GM19397 (cell line): ENCODE results near the gene ENOX1.

ENCODE experiments used
- ATAC-seq: cut with Tn5 transposase; IDR thresholded peaks from one replicate; pipeline ENCODE4 v1.9.1; 2021; ENCODE audit warnings: mild to moderate bottlenecking, moderate library complexity; ENCODE audit not compliant: unreplicated experiment

The ENOX1 gene

DNA sequence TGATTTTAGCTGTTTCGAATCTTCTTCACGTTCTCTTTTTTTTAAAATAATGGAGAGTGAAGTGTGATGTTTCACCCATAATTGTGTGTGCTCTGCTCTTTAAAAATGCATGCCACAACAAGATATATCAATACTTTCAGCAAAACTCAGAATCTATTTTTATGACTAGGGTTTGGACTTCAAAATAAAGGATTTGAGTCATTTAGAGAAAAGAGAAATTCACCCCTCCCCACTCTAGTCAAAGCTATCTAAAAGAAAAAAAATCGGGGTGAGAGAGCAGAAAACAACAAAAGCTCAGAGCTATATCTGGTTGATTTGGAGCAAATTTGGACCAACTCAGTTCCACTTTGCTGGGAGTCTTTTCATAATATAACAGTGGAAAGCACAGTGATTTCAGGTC is 518.9 kb downstream of the ENOX1 start:
- no peak for ATAC-seq

GRCh38 chr13:43266936-43267615 is 519.7 kb downstream of the ENOX1 start:
- no peak for ATAC-seq

GRCh38 chr13:43265028-43265427 is 521.7 kb downstream of the ENOX1 start:
- no peak for ATAC-seq

GRCh38 chr13:43264458-43264857 is 522.3 kb downstream of the ENOX1 start:
- ATAC-seq = no peak

GRCh38 chr13:43263047-43263446 is 523.7 kb downstream of the ENOX1 start:
- ATAC-seq = no peak

GRCh38 chr13:43260999-43261398 is 525.8 kb downstream of the ENOX1 start:
- no peak for ATAC-seq

DNA sequence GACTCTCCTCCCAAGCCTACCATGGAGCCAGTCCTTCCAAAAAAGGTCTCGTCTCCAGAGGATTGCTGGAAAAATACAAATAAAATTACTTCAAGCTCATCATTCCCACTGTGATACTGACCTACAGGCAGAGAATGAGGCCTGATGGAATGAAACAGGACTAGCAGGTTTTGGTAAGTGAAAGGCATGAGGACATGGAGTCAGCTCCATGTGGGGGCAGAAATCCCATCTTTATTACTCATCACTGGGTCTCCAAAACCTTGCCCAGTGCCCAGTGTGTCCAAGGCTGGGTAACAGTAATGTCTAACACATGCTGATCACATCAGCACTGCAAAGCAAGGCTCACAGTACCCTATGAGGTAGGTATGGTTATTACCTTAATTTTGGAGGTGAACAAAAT is 528.0 kb downstream of the ENOX1 start:
- ATAC-seq = no peak

DNA sequence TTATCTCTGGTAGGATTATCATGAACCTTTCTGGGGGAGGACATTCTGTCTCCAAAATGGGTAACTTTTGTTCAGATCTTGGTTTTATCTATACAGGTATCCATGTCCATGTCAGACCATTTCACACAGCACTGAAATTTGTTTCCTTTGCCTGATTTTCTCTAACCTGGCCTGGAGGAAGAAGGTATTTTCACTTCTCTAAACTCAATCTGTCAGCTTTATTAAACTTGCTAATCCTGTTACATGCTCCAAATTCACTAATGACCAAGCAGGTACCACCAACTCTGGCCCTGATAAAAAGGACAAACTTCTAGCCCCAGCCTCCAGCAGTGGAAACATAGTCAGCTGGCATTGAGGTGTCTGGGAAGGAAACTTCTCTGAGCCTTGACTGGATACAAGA is 529.0 kb downstream of the ENOX1 start:
- no peak for ATAC-seq

DNA sequence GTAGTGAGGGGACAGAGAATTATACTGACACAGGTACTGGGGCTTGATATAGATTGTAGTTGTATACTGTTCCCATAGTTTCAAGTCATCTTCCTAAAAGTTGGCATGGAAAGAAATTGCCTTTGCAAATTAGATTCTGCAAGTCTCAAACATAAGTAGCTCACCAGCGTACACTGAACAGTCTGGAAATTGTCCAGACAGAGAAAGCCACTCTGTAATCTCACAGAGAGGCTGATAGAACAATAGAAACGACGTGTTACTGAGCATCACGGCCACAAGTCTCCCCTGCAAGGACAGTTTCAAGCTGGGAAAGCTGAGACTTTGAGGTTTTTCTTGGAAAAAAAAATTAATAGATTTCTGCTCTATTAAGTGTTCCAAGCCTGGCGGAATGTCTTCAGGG is 534.8 kb downstream of the ENOX1 start:
- ATAC-seq = no peak

- ATAC-seq = no peak
Observed at GRCh38 chr13:43246382-43246781, 540.4 kb downstream of the ENOX1 start.

GRCh38 chr13:43245374-43245964 is 541.3 kb downstream of the ENOX1 start:
- ATAC-seq = no peak

DNA sequence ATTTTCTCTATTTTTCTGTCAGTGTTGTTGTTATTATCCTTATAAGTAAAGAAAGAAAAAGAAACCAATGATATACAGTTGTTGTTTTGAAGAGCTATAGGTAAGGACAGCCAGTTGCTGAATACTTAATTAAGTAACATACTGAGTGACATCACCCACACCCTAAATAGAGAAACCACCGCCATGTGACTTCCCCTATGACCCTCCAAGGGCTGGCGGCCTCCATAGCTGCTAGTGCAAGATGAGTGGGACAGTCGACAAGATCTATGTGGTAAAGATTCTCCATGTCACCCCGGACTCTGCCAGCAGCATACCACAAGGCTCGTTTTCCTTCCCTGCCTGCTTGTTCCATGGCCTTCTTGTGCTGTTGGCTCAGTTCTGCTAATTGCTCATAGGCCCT is 542.3 kb downstream of the ENOX1 start:
- ATAC-seq = no peak

- ATAC-seq = no peak
Observed at GRCh38 chr13:43243711-43244110, 543.1 kb downstream of the ENOX1 start.

GRCh38 chr13:43242040-43242439 is 544.7 kb downstream of the ENOX1 start:
- ATAC-seq = no peak

DNA sequence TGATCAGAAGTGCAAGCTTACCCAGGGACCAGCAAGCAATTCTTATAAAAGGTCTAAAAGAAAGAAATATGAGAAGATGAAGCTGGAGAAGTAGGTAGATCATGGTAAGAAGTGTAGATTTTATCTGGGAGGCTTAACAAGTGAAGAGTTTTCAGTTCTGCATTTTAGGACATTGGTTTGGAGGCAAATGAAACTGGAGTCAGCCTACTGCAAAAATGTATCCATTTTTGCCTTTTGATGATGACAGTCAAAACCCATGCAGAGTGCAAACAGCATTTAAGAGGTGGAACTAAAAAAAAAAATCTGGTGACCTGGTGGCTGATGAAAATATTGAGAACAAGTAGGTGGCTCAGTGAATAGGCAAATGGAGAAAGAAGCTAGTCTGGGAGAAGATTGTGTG is 546.5 kb downstream of the ENOX1 start:
- no peak for ATAC-seq

- ATAC-seq = no peak
Observed at GRCh38 chr13:43239275-43239840, 547.4 kb downstream of the ENOX1 start.

- no peak for ATAC-seq
Observed at GRCh38 chr13:43238341-43239083, 548.3 kb downstream of the ENOX1 start.

GRCh38 chr13:43237616-43238015 is 549.2 kb downstream of the ENOX1 start:
- ATAC-seq = no peak

DNA sequence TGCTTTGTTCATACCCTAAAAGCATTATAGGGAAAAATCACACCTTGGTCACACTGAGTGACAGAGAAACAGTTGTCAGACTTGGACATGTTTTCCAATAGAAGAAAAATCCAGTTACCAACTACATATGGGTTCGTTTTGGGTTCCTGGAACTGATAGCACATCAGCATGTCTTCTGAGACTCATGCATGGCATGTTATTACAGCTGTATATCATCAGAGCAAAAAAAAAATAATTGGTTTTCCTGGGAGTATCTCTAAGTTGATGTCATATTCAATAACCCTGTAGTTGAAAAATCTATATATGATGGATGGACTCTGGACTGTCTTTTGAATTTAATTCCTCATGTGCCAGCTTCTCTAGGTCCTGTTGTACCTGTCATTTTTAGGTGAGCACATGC is 551.7 kb downstream of the ENOX1 start:
- no peak for ATAC-seq

DNA sequence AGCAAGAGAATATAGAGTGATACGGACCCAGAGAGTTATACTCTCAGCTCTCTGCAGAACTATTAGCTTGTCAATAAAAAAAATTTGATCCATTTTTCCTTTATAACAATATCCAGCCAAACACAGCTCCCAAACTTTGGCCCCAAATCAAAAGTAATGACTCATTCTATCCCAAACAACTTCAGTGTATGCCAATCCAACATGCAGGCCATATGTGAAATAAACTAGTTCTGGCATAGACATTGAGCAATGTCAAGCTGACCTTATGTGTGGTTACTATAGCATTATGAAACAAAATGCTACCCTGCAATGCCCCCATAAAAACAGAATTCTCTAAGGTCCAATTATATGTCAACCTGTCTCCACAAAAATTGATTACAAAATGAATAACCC is 553.9 kb downstream of the ENOX1 start:
- no peak for ATAC-seq

DNA sequence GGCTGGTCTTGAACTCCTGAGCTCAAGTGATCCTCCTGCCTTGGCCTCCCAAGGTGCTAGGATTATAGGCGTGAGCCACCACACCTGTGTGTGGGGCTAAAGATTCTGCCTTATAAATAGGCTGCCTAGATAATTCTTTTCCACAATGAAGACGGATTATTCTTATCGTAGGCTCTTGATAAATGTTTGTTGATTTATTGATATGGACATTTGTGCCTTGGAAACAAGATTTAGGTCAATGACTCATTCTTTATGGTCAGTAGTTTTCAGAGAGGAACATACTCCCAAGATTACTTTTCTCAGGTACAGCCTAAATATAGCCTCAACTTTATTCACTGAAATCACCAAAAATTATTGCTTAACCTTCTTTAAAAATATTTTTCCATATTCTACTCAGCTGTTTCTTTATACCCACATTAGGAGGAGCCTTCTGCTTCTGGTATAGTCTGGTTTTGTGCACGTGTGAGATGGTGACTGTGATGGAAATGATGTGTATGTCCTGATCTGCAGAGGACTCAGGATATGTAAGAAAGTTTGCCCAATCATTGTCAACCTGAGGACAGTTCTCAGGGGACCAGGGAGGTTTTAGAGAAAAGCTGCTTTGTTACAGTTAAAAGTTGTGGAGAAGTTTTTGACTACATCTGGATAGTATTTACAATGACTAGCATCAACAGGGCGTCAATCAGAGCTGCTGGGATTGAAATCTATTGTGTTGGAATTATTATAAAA is 554.5 kb downstream of the ENOX1 start:
- ATAC-seq = no peak
